ENCODE data around the gene KIAA0825.

DNA sequence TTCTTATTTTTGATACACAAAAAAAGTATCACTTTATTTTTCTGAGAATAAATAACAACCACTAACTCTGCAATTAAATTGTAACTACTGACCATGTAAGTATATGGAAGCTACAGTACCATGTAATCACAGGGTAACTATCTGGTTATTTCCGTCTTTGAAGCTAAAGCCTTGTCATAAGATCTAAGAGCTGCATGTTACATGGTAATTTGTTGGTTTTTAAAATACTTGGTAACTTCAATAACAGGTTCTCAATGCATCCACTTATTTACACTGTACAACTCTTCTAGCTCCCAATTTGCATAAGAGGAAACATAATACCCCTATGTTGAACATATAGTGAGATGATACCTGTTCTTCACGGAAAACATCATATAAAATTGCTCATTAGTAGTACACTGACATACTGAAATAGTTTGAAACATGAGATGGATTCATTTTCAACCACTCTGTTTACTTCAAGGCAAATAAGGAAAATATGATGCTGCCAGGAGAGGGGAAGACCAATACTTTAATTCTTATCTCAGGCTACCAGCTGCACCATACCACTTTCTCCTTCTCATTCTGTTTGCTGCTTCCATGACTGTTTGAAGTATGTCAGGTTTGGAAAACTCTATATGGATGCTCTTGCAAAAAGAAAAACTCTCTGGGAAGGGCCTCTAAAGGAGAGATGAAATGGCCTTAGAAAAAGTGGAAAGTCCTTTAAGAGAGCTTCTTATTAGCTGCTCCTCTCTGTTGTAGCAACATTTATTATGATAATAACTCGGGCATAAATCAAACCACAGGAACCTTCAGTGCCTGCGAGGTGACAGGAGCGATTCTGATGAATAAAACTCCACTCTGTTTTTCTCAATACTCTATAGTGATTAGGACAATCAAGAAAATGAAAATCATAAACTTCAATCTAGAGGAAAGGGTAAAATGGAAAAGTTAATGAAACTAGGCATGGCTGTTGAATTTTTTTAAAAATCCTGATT, 150.2 kb downstream of the KIAA0825 start:
- TF ChIP-seq EZH2 (IDR thresholded peaks at IDR 0.05; ENCODE audit: insufficient read depth, poor library complexity, severe bottlenecking) (no peak), EZH2phosphoT487 (IDR thresholded peaks at IDR 0.05; ENCODE audit: insufficient read depth, low read depth) (no peak)
